HG02884 (cell line): ENCODE results near the gene NT5DC4.

Experiments
- ATAC-seq: cut with Tn5 transposase; IDR thresholded peaks from one replicate; pipeline ENCODE4 v1.9.1; 2021; ENCODE audit warnings: mild to moderate bottlenecking, moderate library complexity; ENCODE audit not compliant: unreplicated experiment

The NT5DC4 gene

DNA sequence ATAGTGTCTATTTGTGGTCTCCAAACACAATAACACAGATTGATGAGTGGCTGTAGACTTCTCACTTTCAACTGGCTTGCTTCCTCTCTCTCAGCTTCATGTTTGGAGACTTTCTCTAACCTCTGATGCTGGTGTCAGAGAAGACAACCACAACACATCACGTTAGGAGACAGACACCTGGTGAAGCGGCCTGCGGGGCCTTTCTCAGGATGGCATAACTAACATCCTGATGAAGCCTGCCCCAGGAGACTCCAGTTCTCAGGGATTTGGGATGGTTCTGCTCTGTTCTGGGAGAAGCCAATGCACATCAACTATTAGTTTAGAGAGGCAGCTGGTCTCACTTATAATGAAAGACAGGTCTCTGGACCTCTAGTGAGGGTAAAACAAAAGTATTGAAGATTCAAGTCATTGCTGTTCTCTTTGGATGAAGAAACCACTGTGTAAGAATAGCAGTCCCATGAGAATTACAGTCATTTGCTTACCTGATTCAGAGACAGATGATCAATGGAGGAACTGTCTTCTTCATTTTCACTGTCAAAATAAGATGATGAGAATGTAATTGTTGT is 61.5 kb downstream of the NT5DC4 start:
- peak; percentile 88 for ATAC-seq

DNA sequence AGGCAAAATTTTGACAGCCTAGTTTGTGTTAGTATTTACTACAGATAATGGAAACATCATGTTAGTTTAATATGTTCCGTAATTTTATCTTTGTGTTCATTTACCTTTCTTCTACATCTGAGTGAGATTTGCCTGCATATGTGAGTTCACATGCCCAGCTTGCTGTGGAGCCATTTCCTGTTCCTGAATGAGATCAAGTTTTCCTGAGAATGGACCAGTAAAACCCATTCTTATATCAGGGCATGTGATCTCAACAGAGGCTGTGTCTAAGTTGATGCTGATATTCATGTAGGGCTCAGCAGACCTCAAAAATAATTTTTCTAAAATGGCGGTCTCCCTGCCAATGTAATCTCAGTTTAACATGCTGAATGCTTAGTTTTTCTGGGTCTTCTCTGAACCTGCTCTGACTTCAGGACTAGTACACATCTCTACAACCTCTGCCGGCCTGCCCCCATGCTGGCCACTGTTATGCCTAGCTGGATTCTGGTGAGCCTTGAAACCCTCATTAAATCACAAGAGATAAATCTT is 62.4 kb downstream of the NT5DC4 start:
- ATAC-seq: no peak

DNA sequence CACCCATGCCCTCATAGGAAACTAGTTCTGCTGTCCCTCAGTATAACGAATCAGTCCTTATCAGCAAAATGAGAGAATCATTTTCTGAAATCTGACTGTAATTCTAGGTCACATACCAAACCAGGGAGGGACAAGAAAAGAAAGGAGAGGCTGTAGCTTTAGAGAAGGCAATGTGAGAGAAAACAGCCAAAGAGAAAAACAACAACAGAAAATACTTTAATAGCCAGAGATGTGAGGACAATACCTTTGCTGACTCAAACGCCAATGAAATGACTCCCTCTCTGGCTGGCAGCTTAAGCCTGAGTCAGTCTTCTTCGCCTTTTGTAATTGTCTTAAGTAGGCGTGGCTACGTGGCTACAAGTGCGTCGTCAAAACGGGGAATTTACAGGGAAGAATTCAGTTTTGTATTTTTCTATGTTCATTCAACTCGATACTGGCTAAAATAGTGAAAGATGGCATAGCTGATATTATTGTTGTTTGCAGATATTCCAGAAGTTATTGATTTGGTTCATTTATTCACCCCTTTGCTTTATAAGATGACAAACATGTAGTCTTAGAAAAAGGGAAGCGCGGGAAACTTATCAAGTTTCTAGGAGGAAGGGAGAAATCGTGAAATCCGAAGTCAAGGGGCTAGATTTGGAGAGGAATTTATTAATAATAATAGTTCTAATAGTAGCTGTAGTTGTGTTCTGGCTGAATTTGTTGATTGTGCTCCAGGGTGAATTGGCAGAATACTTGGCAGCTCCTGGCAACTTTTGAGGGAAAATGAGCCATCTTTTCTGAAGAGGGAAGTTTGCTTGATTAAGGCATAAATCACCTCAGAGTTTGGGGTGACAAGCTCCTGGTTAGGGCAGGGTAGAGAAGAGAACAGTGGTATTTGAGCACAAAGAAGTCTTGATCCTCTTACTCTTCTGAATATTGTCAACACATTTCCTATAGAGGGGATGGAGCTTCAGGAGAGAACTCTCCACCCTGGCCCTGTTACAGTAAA is 63.7 kb downstream of the NT5DC4 start, which contains the start of gene IL1A:
IL1A (minus strand) TSS at position 295 of the 991 bp plus-strand sequence. CDS start 723 bp downstream, outside the sequence.
- ATAC-seq: no peak

DNA sequence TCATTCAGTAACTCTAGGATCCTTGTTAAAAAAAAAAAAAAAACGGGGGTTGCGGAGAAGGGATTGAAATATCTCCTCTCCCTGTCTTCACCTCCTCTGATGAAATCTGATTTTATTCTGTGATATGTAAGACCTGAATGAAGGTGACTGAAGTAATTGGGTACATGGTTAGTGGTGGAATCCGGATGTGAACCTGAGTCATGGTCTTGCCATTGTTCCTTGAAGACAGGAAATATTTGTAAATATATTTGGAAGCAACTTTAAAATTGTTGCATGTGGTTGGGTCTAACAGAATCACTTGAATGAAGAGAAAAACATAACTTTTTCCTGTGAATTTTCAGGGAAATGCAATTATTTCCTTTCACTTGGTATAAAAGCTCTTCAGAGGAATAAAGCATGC is 66.5 kb downstream of the NT5DC4 start:
- no peak for ATAC-seq

DNA sequence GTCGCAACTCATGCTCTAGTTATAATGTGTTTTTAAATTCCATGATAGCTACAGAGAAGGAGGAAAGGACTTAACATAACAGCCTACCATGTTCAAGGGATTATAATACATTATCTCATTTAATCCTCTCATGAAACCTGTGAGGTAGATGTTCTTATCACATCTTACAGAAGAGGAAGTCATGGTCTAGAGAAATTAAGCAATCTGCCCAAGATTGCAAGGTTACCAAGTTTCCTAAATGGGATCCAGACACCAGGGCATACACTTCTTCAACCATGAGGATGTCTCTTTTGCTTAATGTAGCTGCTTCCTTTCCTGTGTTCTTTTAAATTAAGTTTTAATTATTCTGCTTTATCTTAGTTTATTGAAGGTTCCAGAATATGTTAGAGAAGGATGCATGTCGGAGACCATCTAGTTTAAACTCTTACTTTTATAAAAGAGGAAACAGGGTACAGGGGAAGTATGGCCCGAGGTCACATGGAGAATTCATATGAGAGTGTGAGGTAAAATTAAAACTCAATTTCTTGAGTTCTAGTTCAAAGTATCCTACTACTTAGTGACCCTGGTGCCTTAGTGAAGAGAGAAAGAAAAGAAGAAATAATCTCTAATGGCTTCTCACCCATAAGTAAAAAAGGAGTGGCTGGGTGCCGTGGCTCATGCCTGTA is 67.0 kb downstream of the NT5DC4 start:
- no peak for ATAC-seq

DNA sequence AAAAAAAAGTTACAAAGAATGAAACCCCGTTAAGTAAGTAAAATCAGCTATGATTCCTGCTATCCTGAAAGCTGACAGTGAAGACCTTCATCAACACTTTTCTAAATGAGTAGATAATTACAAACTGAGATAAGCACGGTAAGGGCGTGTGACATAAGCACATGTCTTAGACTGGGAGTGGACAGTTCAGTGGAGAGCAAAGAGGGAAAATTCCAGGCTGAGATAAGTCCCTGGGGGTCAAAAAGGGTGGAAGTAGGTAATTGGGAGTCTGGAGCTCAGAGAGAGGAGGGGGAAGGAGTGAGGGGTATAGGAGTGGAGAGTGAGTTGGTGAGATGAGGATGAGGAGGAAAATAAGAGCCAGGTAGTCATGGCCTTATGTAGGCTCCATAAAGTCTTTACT is 67.8 kb downstream of the NT5DC4 start:
- ATAC-seq: no peak
